GM13977 (cell line): Measurements from ENCODE around the gene DLGAP4.
A peak's percentile ranks its signal among the peaks of the same experiment; 100 is the strongest.

Source experiments
- DNase-seq: peaks from one replicate; pipeline ENCODE4 v3.0.0; 2012; ENCODE audit warnings: low spot score
- in situ Hi-C: fragments of 300-500 bp; cut with MboI; formaldehyde crosslinking; loops from one replicate; pipeline ENCODE4 v1.12.0; 2022; ENCODE audit warnings: low sequenced_read_pairs, low pct_unique_long_range_greater_than_20kb, mixed read lengths, inconsistent platforms; ENCODE audit not compliant: unreplicated experiment
- TF ChIP-seq, protein P1 (sequence below): IDR thresholded peaks from 2 replicates; pipeline ENCODE4 v1.5.1; 2012; ENCODE audit warnings: mild to moderate bottlenecking, control low read depth; ENCODE audit not compliant: insufficient read depth; ENCODE audit errors: extremely low read depth, missing control alignments

Gene DLGAP4

DNA sequence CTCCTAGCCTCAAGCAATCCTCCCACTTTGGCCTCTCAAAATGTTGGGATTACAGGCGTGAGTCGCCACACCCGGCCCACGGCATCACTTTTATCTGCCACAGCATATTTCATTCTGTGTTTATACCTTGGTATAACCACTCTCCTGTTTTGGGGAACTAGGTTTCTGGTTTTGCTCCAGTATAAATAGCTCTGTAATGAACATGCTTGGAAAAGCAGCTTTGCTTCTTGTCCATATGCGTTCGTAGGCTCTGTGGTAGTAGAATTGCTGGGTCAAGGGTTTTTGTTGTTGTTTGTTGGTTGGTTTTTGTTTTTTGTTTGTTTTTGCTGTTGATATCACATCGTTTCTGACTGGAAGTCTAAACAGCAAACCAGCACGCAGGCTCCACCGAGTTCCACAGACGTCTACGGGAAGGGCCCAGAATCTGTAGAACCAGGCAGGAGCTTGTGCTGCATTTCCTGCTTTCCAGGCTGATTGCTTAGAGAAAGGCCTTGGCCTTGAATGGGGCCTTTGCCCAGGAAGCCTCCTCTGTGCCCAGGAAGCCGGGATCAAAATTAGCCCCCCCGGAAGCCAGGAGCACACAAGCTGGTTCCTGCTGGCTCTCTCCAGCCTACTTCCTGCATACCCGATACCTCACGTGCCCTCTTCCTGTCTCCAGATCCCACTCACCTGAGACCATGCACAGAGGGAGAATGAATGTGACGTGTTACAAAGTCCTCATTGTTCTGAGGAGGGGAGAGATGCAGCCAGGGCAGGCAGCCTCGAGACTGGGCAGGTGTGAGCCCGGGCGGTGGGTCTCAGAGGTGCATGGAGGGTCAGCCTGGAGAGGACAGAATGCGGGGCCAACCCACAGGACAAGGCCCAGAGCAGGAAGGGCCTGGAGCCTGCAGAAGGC lies 35.1 kb upstream of the DLGAP4 start:
- DNase-seq: no peak
- in situ Hi-C loops: no loop called here
- TF ChIP-seq, protein P1, sequence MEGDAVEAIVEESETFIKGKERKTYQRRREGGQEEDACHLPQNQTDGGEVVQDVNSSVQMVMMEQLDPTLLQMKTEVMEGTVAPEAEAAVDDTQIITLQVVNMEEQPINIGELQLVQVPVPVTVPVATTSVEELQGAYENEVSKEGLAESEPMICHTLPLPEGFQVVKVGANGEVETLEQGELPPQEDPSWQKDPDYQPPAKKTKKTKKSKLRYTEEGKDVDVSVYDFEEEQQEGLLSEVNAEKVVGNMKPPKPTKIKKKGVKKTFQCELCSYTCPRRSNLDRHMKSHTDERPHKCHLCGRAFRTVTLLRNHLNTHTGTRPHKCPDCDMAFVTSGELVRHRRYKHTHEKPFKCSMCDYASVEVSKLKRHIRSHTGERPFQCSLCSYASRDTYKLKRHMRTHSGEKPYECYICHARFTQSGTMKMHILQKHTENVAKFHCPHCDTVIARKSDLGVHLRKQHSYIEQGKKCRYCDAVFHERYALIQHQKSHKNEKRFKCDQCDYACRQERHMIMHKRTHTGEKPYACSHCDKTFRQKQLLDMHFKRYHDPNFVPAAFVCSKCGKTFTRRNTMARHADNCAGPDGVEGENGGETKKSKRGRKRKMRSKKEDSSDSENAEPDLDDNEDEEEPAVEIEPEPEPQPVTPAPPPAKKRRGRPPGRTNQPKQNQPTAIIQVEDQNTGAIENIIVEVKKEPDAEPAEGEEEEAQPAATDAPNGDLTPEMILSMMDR: no peak

DNA sequence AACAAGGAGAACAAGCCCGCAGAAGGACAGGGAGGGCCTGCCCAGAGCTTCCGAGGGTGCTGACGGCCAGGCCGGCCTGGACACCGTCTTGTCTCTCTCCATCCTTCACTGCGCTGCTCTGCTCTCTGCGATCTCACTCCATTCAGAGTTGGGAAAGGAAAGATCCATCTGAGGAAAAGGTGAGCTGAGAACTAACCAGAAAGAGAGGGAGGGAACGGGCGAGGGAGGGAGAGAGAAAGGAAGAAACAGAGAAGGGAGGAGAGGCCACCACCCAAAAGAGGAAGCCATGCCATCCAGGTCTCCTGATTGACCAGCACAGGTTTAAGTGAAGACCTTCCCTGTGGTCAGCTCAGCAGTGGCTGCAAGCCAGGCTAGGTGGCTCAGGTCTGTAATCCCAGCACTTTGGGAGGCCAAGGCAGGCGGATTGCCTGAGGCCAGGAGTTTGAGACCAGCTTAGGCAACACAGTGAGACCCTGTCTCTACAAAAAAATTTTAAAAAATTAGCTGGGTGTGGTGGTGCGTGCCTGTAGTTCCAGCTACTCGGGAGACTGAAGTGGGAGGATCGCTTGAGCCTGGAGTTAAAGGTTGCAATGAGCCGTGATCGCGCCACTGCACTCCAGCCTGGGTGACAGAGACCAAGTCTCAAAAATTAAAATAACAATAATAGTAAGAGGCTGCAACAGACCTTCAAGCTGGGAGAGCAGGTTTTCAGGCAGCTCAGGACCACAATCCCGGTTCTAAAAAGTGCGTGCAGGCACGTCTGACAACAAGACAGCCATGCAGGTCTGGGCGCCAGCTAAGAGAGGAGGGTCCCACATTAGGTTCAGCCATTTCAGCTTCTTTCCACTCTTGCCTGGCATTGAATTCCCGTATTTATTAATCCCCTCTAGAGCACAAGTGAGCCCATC lies 34.2 kb upstream of the DLGAP4 start:
- DNase-seq: no peak
- in situ Hi-C loops: no loop called here
- TF ChIP-seq, protein P1: no peak

DNA sequence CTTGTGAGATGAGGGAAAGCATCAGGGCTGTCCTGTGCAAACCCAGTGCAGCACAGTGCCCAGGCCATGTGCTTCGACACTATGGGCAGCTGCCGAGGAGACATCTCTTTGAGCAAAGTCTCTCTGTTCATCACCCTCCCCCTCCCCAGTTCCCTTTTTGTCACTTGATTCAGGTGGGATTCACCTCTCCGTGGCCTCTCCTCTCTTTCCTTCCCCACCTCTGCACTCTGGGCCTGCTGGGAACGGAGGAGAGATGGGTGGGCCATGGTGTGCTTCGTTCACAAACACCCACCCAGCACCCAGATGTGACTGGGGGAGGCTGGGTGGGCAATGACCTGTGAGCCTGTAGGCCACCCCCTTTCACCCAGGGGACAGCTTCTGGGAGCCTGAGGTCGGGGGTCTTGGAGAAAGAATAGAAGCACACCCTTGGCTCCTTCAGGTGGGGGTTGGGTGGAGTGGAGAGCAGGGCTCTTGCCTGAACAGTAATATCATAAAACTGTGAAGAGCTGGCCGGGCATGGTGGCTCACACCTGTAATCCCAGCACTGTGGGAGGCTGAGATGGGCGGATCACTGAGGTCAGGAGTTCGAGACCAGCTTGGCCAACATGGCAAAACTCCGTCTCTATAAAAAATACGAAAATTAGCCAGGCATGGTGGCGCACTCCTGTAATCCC lies 33.5 kb upstream of the DLGAP4 start:
- DNase-seq: no peak
- TF ChIP-seq, protein P1: no peak
- in situ Hi-C loops: no loop called here

- DNase-seq: peak; percentile 52
- in situ Hi-C loops: no loop called here
- TF ChIP-seq, protein P1: peak; percentile 32
Observed at GRCh38 chr20:36273414-36274180, 32.5 kb upstream of the DLGAP4 start.

GRCh38 chr20:36274181-36274841 lies 31.8 kb upstream of the DLGAP4 start:
- in situ Hi-C loops: no loop called here
- TF ChIP-seq, protein P1: no peak
- DNase-seq: no peak
